Astrocyte (in vitro differentiated cells and primary cell): Measurements from ENCODE around the gene MRS2. TPM values are rescaled to one million over a fixed set of nuclear protein-coding genes. Genes with fewer than 3 reads are reported as not detected.

Experiments used
- DNase-seq: peaks from one replicate; pipeline ENCODE4 v3.0.0-alpha.2; 2010; ENCODE audit warnings: low read depth
- FAIRE-seq: peaks from 2 replicates; lab custom pipeline; 2011; peaks lifted over from hg19 to GRCh38; lab: Jason Lieb, UNC
- H2AFZ ChIP-seq: 2 replicates; pipeline ENCODE4 v1.6.0; 2012; ENCODE audit warnings: low read depth, low read length, inconsistent platforms
- H3K27ac ChIP-seq: 2 replicates; pipeline ENCODE4 v1.5.1; 2011; ENCODE audit warnings: low read depth, low read length, inconsistent platforms
- H3K27me3 ChIP-seq: 2 replicates; pipeline ENCODE4 v1.6.0; 2011; ENCODE audit warnings: low read length, inconsistent platforms; ENCODE audit not compliant: insufficient read depth
- H3K36me3 ChIP-seq: 2 replicates; pipeline ENCODE4 v1.5.1; 2011; ENCODE audit warnings: low read length, inconsistent platforms; ENCODE audit not compliant: insufficient read depth
- H3K4me1 ChIP-seq: 2 replicates; pipeline ENCODE4 v1.5.1; 2011; ENCODE audit warnings: low read length, inconsistent platforms; ENCODE audit not compliant: insufficient read depth
- H3K4me2 ChIP-seq: 2 replicates; pipeline ENCODE4 v1.6.0; 2012; ENCODE audit warnings: low read length, inconsistent platforms
- H3K4me3 ChIP-seq: 2 replicates; pipeline ENCODE4 v1.5.1; 2011; ENCODE audit warnings: low read depth, mild to moderate bottlenecking, low read length, inconsistent platforms; ENCODE audit not compliant: insufficient read depth
- H3K79me2 ChIP-seq: 2 replicates; pipeline ENCODE4 v1.6.0; 2012; ENCODE audit warnings: mild to moderate bottlenecking, low read length, inconsistent platforms; ENCODE audit not compliant: insufficient read depth
- H3K9ac ChIP-seq: 2 replicates; pipeline ENCODE4 v1.6.0; 2012; ENCODE audit warnings: mild to moderate bottlenecking, low read length, inconsistent platforms
- H3K9me3 ChIP-seq: 2 replicates; pipeline ENCODE4 v1.5.1; 2012; ENCODE audit warnings: low read depth, mild to moderate bottlenecking, low read length, inconsistent platforms; ENCODE audit not compliant: insufficient read depth
- H4K20me1 ChIP-seq: 2 replicates; pipeline ENCODE4 v1.6.0; 2012; ENCODE audit warnings: low read length, inconsistent platforms; ENCODE audit not compliant: insufficient read depth
- H3K27ac Mint-ChIP-seq: one replicate; pipeline ENCODE4 v1.8.0; 2021; ENCODE audit warnings: mild to moderate bottlenecking, mixed read lengths; ENCODE audit not compliant: unreplicated experiment
- H3K27me3 Mint-ChIP-seq: one replicate; pipeline ENCODE4 v1.8.0; 2021; ENCODE audit warnings: low read depth, mixed read lengths; ENCODE audit not compliant: unreplicated experiment
- H3K36me3 Mint-ChIP-seq: one replicate; pipeline ENCODE4 v1.8.0; 2021; ENCODE audit warnings: low read depth, mixed read lengths; ENCODE audit not compliant: unreplicated experiment
- H3K4me1 Mint-ChIP-seq: one replicate; pipeline ENCODE4 v1.8.0; 2021; ENCODE audit warnings: low read depth, mixed read lengths; ENCODE audit not compliant: unreplicated experiment
- H3K4me3 Mint-ChIP-seq: one replicate; pipeline ENCODE4 v1.8.0; 2021; ENCODE audit warnings: mild to moderate bottlenecking, moderate library complexity, mixed read lengths; ENCODE audit not compliant: unreplicated experiment
- H3K9me3 Mint-ChIP-seq: one replicate; pipeline ENCODE4 v1.8.0; 2021; ENCODE audit warnings: mild to moderate bottlenecking, mixed read lengths; ENCODE audit not compliant: unreplicated experiment
- CTCF ChIP-seq: IDR thresholded peaks from 2 replicates; pipeline ENCODE4 v1.5.1; 2011; ENCODE audit warnings: low read depth, mild to moderate bottlenecking, inconsistent platforms, low read length, moderate library complexity; ENCODE audit not compliant: insufficient read depth
- EZH2 ChIP-seq: IDR thresholded peaks from 2 replicates; pipeline ENCODE4 v1.6.1; 2012; ENCODE audit warnings: mild to moderate bottlenecking, low read length, inconsistent platforms; ENCODE audit not compliant: insufficient read depth
- total RNA-seq: library from RNA; stranded (reverse); gene quantifications from 2 replicates; pipeline ENCODE4 v1.2.1, GENCODE V29; 2021

Gene MRS2
- total RNA-seq, 1 donor from 2014 or later = 68.9 TPM

- no peak for FAIRE-seq
- H3K36me3 Mint-ChIP-seq = no peaks in the 10 kb centered on the region
Measured at GRCh38 chr6:24446670-24447069, 43.9 kb downstream of the MRS2 start.

DNA sequence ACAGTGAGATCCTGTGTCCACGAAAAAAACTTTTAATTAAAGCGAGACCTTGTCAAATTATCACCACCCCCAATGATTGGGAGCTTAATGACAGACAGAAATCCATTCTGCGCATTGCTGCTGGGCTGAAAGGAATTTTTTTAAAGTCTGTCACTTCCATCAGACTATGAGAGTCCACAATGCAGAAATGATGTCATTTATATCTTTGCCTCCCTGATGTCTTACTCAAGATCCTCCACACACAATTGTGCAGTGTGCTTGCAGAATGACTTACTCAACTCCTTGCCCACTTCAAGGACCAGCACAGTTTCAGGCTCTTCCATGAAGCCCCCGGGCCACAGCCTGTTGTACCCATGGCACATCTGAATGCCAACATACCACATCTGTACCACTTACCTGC, 45.7 kb downstream of the MRS2 start:
- Histone ChIP-seq H3K27ac (no peak overlapping the region), H3K9me3 (no peaks in the 10 kb centered on the region), H3K79me2 (no peaks in the 10 kb centered on the region), H3K4me3 (no peak overlapping the region), H3K4me1 (no peaks in the 10 kb centered on the region), H3K9ac (no peak overlapping the region), H2AFZ (no peak overlapping the region), H4K20me1 (no peaks in the 10 kb centered on the region), H3K4me2 (no peak overlapping the region), H3K27me3 (no peaks in the 10 kb centered on the region), H3K36me3 (no peaks in the 10 kb centered on the region)
- Mint-ChIP-seq H3K4me3 (no peak overlapping the region), H3K27me3 (peaks cover 6% of the 10 kb centered on the region), H3K4me1 (no peaks in the 10 kb centered on the region), H3K36me3 (no peaks in the 10 kb centered on the region), H3K9me3 (no peaks in the 10 kb centered on the region), H3K27ac (no peak overlapping the region)
- TF ChIP-seq CTCF (no peak), EZH2 (no peak)
- DNase-seq (no peak), FAIRE-seq (no peak)

More at GRCh38 chr6:24446670-24447069, 43.9 kb downstream of the MRS2 start:
- no peaks in the 10 kb centered on the region for H3K4me1 Mint-ChIP-seq
- no peaks in the 10 kb centered on the region for H3K4me1 ChIP-seq
- H3K9ac ChIP-seq = no peak overlapping the region
- no peaks in the 10 kb centered on the region for H3K36me3 ChIP-seq
- H3K4me2 ChIP-seq = no peak overlapping the region
- H3K27ac ChIP-seq = no peak overlapping the region
- H3K79me2 ChIP-seq = no peaks in the 10 kb centered on the region
- no peak for DNase-seq
- H4K20me1 ChIP-seq = no peaks in the 10 kb centered on the region
- no peak overlapping the region for H3K27ac Mint-ChIP-seq
- no peaks in the 10 kb centered on the region for H3K27me3 ChIP-seq
- no peak overlapping the region for H3K4me3 Mint-ChIP-seq
- no peaks in the 10 kb centered on the region for H3K9me3 ChIP-seq
- H3K27me3 Mint-ChIP-seq = peaks cover 6% of the 10 kb centered on the region
- H3K9me3 Mint-ChIP-seq = no peaks in the 10 kb centered on the region
- H2AFZ ChIP-seq = no peak overlapping the region
- no peak overlapping the region for H3K4me3 ChIP-seq
- TF ChIP-seq EZH2 = no peak
- no peak for TF ChIP-seq CTCF

- no peak for DNase-seq
- no peaks in the 10 kb centered on the region for H3K36me3 ChIP-seq
- no peak overlapping the region for H3K9ac ChIP-seq
- no peak overlapping the region for H3K27ac Mint-ChIP-seq
- no peaks in the 10 kb centered on the region for H3K79me2 ChIP-seq
- no peaks in the 10 kb centered on the region for H3K9me3 ChIP-seq
- H3K4me2 ChIP-seq = no peak overlapping the region
- H3K27ac ChIP-seq = no peak overlapping the region
- no peaks in the 10 kb centered on the region for H3K27me3 ChIP-seq
- H4K20me1 ChIP-seq = no peaks in the 10 kb centered on the region
- H3K36me3 Mint-ChIP-seq = no peaks in the 10 kb centered on the region
- peaks cover 6% of the 10 kb centered on the region for H3K27me3 Mint-ChIP-seq
- no peaks in the 10 kb centered on the region for H3K9me3 Mint-ChIP-seq
- no peaks in the 10 kb centered on the region for H3K4me1 Mint-ChIP-seq
- no peak overlapping the region for H3K4me3 ChIP-seq
- H3K4me1 ChIP-seq = no peaks in the 10 kb centered on the region
- no peak overlapping the region for H3K4me3 Mint-ChIP-seq
- H2AFZ ChIP-seq = no peak overlapping the region
- no peak for FAIRE-seq
- TF ChIP-seq CTCF (no peak), EZH2 (no peak)
Measured at GRCh38 chr6:24448828-24449525, 46.2 kb downstream of the MRS2 start.
